Activated naive CD4-positive, alpha-beta T cell treated with anti-CD3 and anti-CD28 coated beads, Interleukin-2, amount 50 U/mL, for 72 hours (primary cell): Measurements from ENCODE around the gene MRGPRD. TPM values are rescaled to one million over a fixed set of nuclear protein-coding genes. Genes with fewer than 3 reads are reported as not detected.
A peak's percentile ranks its signal among the peaks of the same experiment; 100 is the strongest.

Experiments
- ATAC-seq, 2 donors: fragments of 150-1000 bp; cut with Tn5 transposase; 2 replicates each; pipeline ENCODE4 v1.10.0; 2021; ENCODE audit warnings: mild to moderate bottlenecking in 2 of 2, moderate library complexity in 2 of 2
- DNase-seq, 2 donors: peaks; one replicate each; pipeline ENCODE4 v3.0.0; 2021 to 2022; ENCODE audit warnings: low spot score in 2 of 2
- H3K27ac Mint-ChIP-seq, 2 donors: one replicate each; pipeline ENCODE4 v1.8.0; 2022; ENCODE audit warnings: mild to moderate bottlenecking in 2 of 2, mixed read lengths in 2 of 2
- H3K36me3 Mint-ChIP-seq, 2 donors: one replicate each; pipeline ENCODE4 v1.8.0; 2022; ENCODE audit warnings: mixed read lengths in 2 of 2
- H3K9me3 Mint-ChIP-seq, 2 donors: one replicate each; pipeline ENCODE4 v1.8.0; 2022; ENCODE audit warnings: mixed read lengths in 2 of 2
- total RNA-seq, 2 donors: library from RNA; stranded (reverse); gene quantifications; one replicate each; pipeline ENCODE4 v1.2.3, GENCODE V29; 2022

The MRGPRD gene
- total RNA-seq, 2 donors from 2014 or later: not detected

- DNase-seq (peak in 1 of 2 donors; percentile 34), ATAC-seq (no peak)
- Mint-ChIP-seq H3K36me3 (no peaks in the 10 kb centered on the region), H3K9me3 (no peaks in the 10 kb centered on the region), H3K27ac (no peak overlapping the region)
Measured at GRCh38 chr11:68966894-68967780, 13.6 kb downstream of the MRGPRD start.

DNA sequence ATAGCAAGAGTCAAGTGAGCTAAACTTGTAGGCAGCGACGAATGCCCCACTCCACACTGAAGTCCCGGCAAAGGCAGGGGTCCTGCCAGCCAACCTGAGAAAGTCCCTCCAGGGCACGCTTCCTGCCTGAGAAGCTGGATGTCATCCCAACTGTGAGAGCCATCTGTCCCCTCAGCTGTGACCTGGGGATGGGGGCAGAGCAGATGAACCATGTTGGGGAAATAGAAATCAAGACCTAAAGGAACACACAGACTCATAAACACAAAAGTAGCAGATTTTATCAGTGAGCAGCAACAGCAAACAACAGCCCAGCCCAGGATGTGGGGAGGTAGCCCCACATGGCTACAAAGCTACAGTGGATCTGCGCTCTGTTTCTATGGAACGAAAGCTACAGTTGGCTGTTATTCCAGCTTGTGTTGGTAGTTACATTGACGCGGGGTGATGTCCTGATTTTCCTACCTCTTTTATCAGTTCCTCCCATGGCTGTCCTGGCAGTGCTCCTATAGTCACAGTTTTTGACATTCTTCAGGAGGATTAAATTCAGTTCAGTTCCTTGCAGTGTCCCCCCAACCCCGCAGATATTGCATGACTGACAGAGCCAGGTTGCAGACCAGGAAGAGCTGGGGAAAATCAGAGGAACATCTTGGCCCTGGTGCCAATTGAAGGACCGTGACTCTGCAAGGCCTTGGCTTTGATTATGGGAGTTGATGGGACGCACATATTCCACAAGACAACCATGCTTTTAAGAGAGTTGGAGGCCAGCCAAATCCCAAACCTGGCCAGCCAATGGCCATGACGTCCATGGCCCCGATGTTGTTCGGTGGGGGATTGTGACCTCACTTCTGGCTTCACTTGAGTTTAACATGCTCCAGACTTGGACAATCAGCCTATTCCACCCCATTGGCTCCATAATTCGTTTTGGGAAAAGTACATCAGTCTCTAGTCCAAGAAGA lies 14.6 kb downstream of the MRGPRD start:
- Mint-ChIP-seq H3K9me3 (no peaks in the 10 kb centered on the region), H3K36me3 (no peaks in the 10 kb centered on the region), H3K27ac (peak overlapping the region in 1 of 2 donors; percentile 4)
- peak in 1 of 2 donors; percentile 33 for DNase-seq
- no peak for ATAC-seq

GRCh38 chr11:68963779-68964178 lies 17.0 kb downstream of the MRGPRD start:
- Mint-ChIP-seq H3K27ac (peak overlapping the region in 1 of 2 donors; percentile 60), H3K36me3 (no peaks in the 10 kb centered on the region), H3K9me3 (no peaks in the 10 kb centered on the region)
- no peak for ATAC-seq
- DNase-seq: peak in 1 of 2 donors; percentile 11

- Mint-ChIP-seq H3K9me3 (no peaks in the 10 kb centered on the region), H3K36me3 (no peaks in the 10 kb centered on the region), H3K27ac (peak overlapping the region; percentile 50 to 60)
- DNase-seq (peak in 1 of 2 donors; percentile 38), ATAC-seq (peak; percentile 37 to 66)
Measured at GRCh38 chr11:68962527-68963250, 18.1 kb downstream of the MRGPRD start.

DNA sequence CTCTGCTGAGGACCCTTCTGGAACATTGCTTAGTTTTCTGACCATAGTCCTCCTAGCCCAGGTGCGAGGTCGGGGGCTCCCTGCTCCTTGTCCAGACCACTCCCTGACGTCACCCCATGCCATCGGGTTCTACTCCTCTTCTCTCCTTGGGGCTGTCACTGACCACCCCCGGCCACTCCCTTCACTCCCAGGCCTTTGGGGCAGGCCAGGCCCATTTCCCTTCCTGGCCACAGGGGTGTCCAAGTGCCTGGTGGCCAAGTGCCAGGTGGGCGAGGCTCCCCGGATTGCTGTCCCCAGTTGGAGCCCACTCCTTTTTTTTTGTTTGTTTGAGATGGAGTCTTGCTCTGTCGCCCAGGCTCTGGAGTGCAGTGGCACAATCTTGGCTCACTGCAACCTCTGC lies 19.5 kb downstream of the MRGPRD start:
- no peak overlapping the region for H3K27ac Mint-ChIP-seq
- H3K36me3 Mint-ChIP-seq: no peaks in the 10 kb centered on the region
- DNase-seq (peak in 1 of 2 donors; percentile 9), ATAC-seq (no peak)
- H3K9me3 Mint-ChIP-seq: no peaks in the 10 kb centered on the region

- DNase-seq: no peak
- ATAC-seq: no peak
- no peaks in the 10 kb centered on the region for H3K36me3 Mint-ChIP-seq
- no peak overlapping the region for H3K27ac Mint-ChIP-seq
- no peaks in the 10 kb centered on the region for H3K9me3 Mint-ChIP-seq
Measured at GRCh38 chr11:68960294-68961071, 20.3 kb downstream of the MRGPRD start.

GRCh38 chr11:68959465-68960293 lies 21.1 kb downstream of the MRGPRD start:
- H3K36me3 Mint-ChIP-seq: no peaks in the 10 kb centered on the region
- H3K9me3 Mint-ChIP-seq: no peaks in the 10 kb centered on the region
- ATAC-seq: no peak

GRCh38 chr11:68958211-68958610 lies 22.6 kb downstream of the MRGPRD start:
- H3K27ac Mint-ChIP-seq: no peak overlapping the region
- no peaks in the 10 kb centered on the region for H3K36me3 Mint-ChIP-seq
- ATAC-seq: no peak
- DNase-seq: no peak
- no peaks in the 10 kb centered on the region for H3K9me3 Mint-ChIP-seq

More at GRCh38 chr11:68959465-68960293, 21.1 kb downstream of the MRGPRD start:
- no peak for DNase-seq
- no peak overlapping the region for H3K27ac Mint-ChIP-seq

DNA sequence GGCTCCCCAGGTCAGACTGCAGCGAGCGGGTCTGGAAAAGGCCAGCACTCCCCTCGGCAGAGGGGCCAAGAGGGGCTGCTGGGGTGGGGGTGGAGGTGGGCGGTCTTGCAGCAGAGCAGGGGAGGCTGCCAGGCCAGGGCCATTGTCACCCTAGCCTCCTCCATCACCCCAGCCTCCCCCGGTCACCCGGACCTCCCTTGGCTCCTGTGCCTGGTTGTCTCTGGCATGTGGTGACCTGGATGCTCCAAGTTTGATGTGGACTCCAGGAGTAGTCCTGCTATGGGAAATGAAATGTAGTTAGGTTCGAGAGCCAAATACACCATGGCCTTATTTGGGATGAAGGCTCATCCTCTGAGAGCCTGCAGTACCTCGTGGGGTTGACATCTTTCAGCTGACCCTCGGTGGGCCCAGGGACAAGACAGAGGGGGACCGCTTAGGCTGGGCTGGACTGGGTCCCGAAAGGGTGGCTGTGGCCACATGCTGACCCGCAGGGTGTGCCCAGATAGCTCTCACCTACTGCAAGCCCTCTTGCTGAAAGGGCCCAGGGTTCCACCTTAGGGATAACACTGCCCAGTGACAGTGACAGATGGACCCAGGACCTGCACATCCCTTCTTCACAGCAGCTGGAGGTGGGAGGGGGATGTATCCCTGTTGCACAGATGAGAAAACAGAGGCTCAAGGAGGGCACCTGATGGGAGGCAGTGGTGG lies 24.1 kb downstream of the MRGPRD start:
- H3K36me3 Mint-ChIP-seq: no peaks in the 10 kb centered on the region
- H3K27ac Mint-ChIP-seq: no peak overlapping the region
- ATAC-seq (peak in 1 of 2 donors; percentile 28), DNase-seq (no peak)
- H3K9me3 Mint-ChIP-seq: no peaks in the 10 kb centered on the region

DNA sequence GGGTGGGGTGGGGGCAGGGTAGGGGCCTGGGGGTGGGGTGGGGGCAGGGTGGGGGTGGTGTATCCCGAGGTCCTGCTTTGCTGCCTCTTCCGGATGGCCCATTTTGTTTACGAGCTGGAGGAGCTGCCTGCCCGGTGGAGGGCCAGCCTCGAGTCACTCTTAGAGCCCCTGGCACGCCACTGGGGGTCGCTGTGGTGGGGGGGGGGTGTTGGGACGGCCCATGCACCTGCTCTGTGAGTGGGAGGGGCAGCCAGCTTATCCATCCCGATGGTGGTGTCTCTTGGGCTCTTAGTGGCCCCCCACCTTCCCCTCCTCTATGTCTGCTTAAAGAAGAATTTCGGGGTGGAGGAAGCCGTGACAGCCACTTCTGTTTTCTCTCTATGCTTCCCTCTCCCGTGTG lies 24.6 kb downstream of the MRGPRD start:
- ATAC-seq (peak in 1 of 2 donors; percentile 61), DNase-seq (no peak)
- no peak overlapping the region for H3K27ac Mint-ChIP-seq

DNA sequence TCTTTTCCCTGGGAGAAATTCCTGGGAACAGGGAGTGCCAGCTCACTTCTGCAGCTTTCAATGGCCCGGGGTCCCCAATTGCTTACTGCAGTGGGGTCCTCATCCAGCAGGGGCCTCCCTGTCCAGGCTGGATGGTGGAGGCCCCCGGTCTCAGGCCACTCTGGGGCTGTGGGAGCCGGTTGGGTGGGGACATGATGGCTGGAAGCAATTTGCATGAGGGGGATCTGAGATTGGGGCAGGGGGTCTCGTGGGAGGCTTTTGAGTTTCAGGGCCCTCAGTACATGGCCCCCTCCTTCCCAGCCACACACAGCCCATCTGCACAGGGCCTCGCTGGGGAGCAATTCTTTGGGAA lies 25.2 kb downstream of the MRGPRD start:
- no peak overlapping the region for H3K27ac Mint-ChIP-seq
- no peaks in the 10 kb centered on the region for H3K36me3 Mint-ChIP-seq
- no peaks in the 10 kb centered on the region for H3K9me3 Mint-ChIP-seq
- no peak for DNase-seq
- no peak for ATAC-seq

More for the DNA sequence above, 24.6 kb downstream of the MRGPRD start:
- no peaks in the 10 kb centered on the region for H3K36me3 Mint-ChIP-seq
- H3K9me3 Mint-ChIP-seq: no peaks in the 10 kb centered on the region

DNA sequence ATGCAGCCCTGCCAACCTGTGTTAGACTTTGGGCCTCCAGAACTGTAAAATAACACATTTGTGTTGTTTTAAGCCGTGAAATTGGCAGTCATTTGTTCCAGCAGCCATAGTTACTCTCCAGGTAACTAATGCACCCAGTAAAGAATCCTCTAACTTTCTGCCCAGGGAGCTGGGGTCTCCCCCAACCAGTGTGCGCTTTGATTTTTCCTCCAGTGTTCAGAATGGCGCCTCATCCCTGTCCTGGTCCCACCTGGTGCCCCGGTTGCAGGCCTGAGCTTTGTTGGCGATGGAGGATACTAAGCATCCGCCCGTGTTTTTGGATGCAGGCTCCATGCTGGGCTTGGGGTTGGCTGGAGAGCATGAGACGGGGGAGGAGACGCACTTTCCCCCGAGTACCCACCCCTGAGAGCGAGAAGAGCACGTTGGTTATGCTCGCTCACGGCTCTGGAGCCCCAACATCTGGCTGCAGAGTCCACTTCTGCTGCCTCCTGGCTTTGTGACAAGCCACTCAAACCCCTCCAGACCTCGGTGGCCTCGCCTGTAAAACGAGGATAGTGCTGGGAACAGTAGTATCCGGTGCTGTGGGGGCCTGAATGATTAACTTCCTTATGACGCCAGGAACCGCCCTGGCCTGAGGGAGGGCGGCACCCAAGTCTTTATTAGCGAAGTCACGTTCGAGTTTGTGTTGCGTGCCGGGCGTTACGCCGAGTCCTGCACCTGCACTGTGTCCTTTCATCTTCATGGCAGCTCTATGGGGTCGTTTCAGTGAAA lies 25.8 kb downstream of the MRGPRD start:
- no peak for DNase-seq
- Mint-ChIP-seq H3K36me3 (no peaks in the 10 kb centered on the region), H3K27ac (no peak overlapping the region), H3K9me3 (no peaks in the 10 kb centered on the region)
- ATAC-seq: no peak

GRCh38 chr11:68950762-68951161 lies 30.0 kb downstream of the MRGPRD start:
- no peak for ATAC-seq
- no peak overlapping the region for H3K27ac Mint-ChIP-seq
- DNase-seq: no peak
- no peaks in the 10 kb centered on the region for H3K36me3 Mint-ChIP-seq
- no peaks in the 10 kb centered on the region for H3K9me3 Mint-ChIP-seq

- no peak overlapping the region for H3K27ac Mint-ChIP-seq
- H3K9me3 Mint-ChIP-seq: no peaks in the 10 kb centered on the region
- DNase-seq: no peak
- ATAC-seq: no peak
- no peaks in the 10 kb centered on the region for H3K36me3 Mint-ChIP-seq
Measured at GRCh38 chr11:68950270-68950669, 30.5 kb downstream of the MRGPRD start.
